PFSK-1 (cell line): Measurements from ENCODE around the gene VGF.

ENCODE experiments used
- FOXP2 ChIP-seq: optimal IDR thresholded peaks from 2 replicates; pipeline ENCODE3; 2011; ENCODE audit warnings: borderline replicate concordance, control low read depth, inconsistent platforms; ENCODE audit not compliant: insufficient read depth; ENCODE audit errors: extremely low read length, extremely low read depth
- POLR2AphosphoS5 ChIP-seq: IDR thresholded peaks from 2 replicates; pipeline ENCODE4 v1.6.1; 2012; ENCODE audit warnings: low read depth, mild to moderate bottlenecking, control low read depth, low read length, moderate library complexity
- REST ChIP-seq, 2 experiments: IDR thresholded peaks; 2 replicates each; pipeline versions ENCODE4 v1.6.1 to v1.8.0; 2011 to 2012; ENCODE audit warnings: low read depth in 2 of 2, low read length in 2 of 2, control low read depth in 1 of 2, inconsistent platforms in 1 of 2, mild to moderate bottlenecking in 1 of 2, moderate library complexity in 1 of 2; ENCODE audit not compliant: insufficient read depth in 1 of 2
- SIN3A ChIP-seq: IDR thresholded peaks from 2 replicates; pipeline ENCODE4 v1.6.1; 2012; ENCODE audit warnings: mild to moderate bottlenecking, low read length, moderate library complexity, borderline replicate concordance; ENCODE audit not compliant: insufficient read depth
- TAF1 ChIP-seq: IDR thresholded peaks from 2 replicates; pipeline ENCODE4 v1.6.1; 2012; ENCODE audit warnings: low read length, control low read depth, borderline replicate concordance; ENCODE audit not compliant: insufficient read depth

The VGF gene

GRCh38 chr7:101154693-101155102, 10.7 kb downstream of the VGF start:
- TF ChIP-seq FOXP2 (no peak), REST (IDR thresholded peaks at IDR 0.05; ENCODE audit: insufficient read depth in 1 of 2, low read depth in 2 of 2, low read length in 2 of 2) (no peak), POLR2AphosphoS5 (no peak), SIN3A (no peak), TAF1 (no peak)

- no peak for TF ChIP-seq TAF1
- no peak for TF ChIP-seq POLR2AphosphoS5
- no peak for TF ChIP-seq FOXP2
- no peak; the same call in 1 of the 2 replicates for TF ChIP-seq SIN3A
- no peak for TF ChIP-seq REST (IDR thresholded peaks at IDR 0.05; ENCODE audit: insufficient read depth in 1 of 2, low read depth in 2 of 2, low read length in 2 of 2)
Observed at GRCh38 chr7:101153969-101154692, 11.2 kb downstream of the VGF start, which contains the start of gene AP1S1. Gene AP1S1, plus strand, starts transcription at chr7:101154476. Its CDS starts 39 bp downstream, at chr7:101154515.

- no peak for TF ChIP-seq POLR2AphosphoS5
- TF ChIP-seq REST (IDR thresholded peaks at IDR 0.05; ENCODE audit: insufficient read depth in 1 of 2, low read depth in 2 of 2, low read length in 2 of 2), result no peak
- no peak for TF ChIP-seq SIN3A
- no peak for TF ChIP-seq TAF1
- TF ChIP-seq FOXP2, result no peak
Observed at GRCh38 chr7:101151908-101152651, 13.3 kb downstream of the VGF start.

- TF ChIP-seq FOXP2, result no peak
- no peak for TF ChIP-seq REST (IDR thresholded peaks at IDR 0.05; ENCODE audit: insufficient read depth in 1 of 2, low read depth in 2 of 2, low read length in 2 of 2)
- no peak for TF ChIP-seq TAF1
- TF ChIP-seq SIN3A, result no peak
- no peak for TF ChIP-seq POLR2AphosphoS5
Observed at GRCh38 chr7:101140746-101141382, 24.5 kb downstream of the VGF start.
